PC-3 (cell line): ENCODE results near the gene ZFP36L2.

Source experiments
- CTCF ChIP-seq: fragments of 300-600 bp; sonication (generic); conservative IDR thresholded peaks from 2 replicates; pipeline ENCODE4 v1.5.1; 2017; ENCODE audit warnings: antibody characterized with exemption, low read depth, mild to moderate bottlenecking, low read length
- EZH2 ChIP-seq: fragments of 300-600 bp; sonication (generic); IDR thresholded peaks from one replicate; pipeline ENCODE4 v1.6.1; 2017; ENCODE audit warnings: antibody characterized with exemption, mild to moderate bottlenecking, low read length; ENCODE audit not compliant: unreplicated experiment

DNA sequence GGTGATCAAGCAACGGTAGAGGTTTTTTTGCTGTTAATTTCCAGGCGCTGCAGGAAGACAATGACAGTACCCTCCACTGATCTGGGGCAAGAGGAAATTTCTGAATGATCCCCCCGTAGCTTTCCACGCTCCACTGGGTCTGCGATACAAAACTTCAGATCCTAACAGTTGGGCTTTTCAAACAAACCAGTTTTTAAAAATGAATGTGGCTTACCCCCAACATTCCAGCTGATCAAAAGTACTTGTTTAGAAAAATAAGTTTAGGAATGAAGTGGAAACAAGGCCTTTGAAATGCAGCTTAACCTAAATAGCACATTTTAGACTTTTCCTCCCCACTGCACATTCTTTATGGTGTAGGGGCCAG, 5.7 kb downstream of the ZFP36L2 start:
- no peak for TF ChIP-seq CTCF
- TF ChIP-seq EZH2 = no peak
